Activated CD8-positive, alpha-beta T cell treated with anti-CD3 and anti-CD28 coated beads for 36 hours (primary cell): Measurements from ENCODE around the gene DRC3. TPM values are rescaled to one million over a fixed set of nuclear protein-coding genes. Genes with fewer than 3 reads are reported as not detected.

Experiments
- ATAC-seq: fragments of 200-7000 bp; cut with Tn5 transposase; one replicate; pipeline ENCODE4 v1.10.0; 2021; ENCODE audit warnings: mild to moderate bottlenecking, moderate library complexity
- CTCF ChIA-PET: fragments of 350-600 bp; sonication (Branson Sonifier 250); formaldehyde crosslinking; loops from one replicate; lab custom pipeline; 2021; ENCODE audit warnings: antibody characterized with exemption; lab: Charles Lee
- POLR2A ChIA-PET: fragments of 350-600 bp; sonication (Branson Sonifier 250); formaldehyde crosslinking; loops from one replicate; lab custom pipeline; 2021; ENCODE audit warnings: antibody characterized with exemption; lab: Charles Lee
- DNase-seq: peaks from one replicate; pipeline ENCODE4 v3.0.0-alpha.2; 2020
- H3K27ac Mint-ChIP-seq: one replicate; pipeline ENCODE4 v1.8.0; 2021; ENCODE audit warnings: mild to moderate bottlenecking, mixed read lengths
- H3K27me3 Mint-ChIP-seq: one replicate; pipeline ENCODE4 v1.8.0; 2021; ENCODE audit warnings: mixed read lengths
- H3K36me3 Mint-ChIP-seq: one replicate; pipeline ENCODE4 v1.8.0; 2021; ENCODE audit warnings: low read depth, mixed read lengths
- H3K4me1 Mint-ChIP-seq: one replicate; pipeline ENCODE4 v1.8.0; 2021; ENCODE audit warnings: low read depth, mixed read lengths
- H3K4me3 Mint-ChIP-seq: one replicate; pipeline ENCODE4 v1.8.0; 2021; ENCODE audit warnings: mild to moderate bottlenecking, moderate library complexity, mixed read lengths
- H3K9me3 Mint-ChIP-seq: one replicate; pipeline ENCODE4 v1.8.0; 2021; ENCODE audit warnings: mixed read lengths
- intact Hi-C: fragments of 100-400 bp; cut with micrococcal nuclease; formaldehyde crosslinking; loops from one replicate; pipeline ENCODE4 v1.10.0; 2022
- total RNA-seq, 2 experiments: library from RNA; stranded (reverse); gene quantifications; one replicate each; pipeline ENCODE4 v1.2.3, GENCODE V29; 2021
- TF ChIP-seq, protein P1 (sequence below): fragments of 200-600 bp; IDR thresholded peaks from one replicate; pipeline ENCODE4 v1.8.0; 2022; ENCODE audit warnings: antibody characterized with exemption, mild to moderate bottlenecking

DRC3 gene
- total RNA-seq, 2 experiments from 2014 or later, result 0.25 TPM; not detected in 1

DNA sequence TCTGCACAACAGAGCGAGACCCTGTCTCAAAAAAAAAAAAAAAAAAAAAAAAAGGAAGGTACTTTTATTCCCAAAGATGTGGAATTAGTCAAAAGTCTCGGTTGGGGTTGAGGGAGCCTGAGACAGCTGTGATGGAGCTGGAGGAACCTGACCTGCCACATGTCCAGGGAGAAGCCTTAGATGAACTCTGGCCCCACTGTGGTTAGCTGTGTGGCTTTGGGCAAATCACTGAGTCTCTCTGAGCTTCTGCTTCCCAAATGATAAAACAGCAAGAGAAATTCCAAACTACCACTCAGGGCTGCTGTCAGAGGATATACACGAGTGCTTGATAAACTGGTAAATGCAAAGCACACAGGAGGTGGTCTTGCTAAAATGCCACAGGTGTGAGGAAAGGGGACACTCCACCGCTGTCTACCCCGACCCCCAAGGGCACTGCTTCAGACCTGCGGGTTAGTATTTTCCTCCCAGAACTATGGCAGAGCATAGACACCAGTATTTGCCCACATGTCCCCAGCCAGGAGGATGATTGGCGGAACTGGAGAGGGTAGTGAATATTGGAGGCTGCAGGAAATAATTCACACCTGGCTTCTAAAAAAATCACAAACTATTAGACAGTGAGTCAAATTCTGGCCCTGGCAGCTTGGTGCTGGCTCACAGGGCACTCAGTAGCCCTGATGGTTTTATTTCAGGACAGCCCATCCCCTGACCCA is 14.7 kb downstream of the DRC3 start:
- Mint-ChIP-seq H3K4me3 (no peak overlapping the region), H3K27ac (no peak overlapping the region), H3K36me3 (no peaks in the 10 kb centered on the region), H3K9me3 (no peaks in the 10 kb centered on the region), H3K27me3 (no peaks in the 10 kb centered on the region), H3K4me1 (peaks cover 2% of the 10 kb centered on the region)
- intact Hi-C loops, result no loop called here
- DNase-seq (no peak), ATAC-seq (no peak)
- ChIA-PET CTCF (interaction anchor here (1.3 kb wide), 1 partner anchor 15 kb away, joined by 3 read pairs; the partner anchor contains the start of gene DRC3), POLR2A (no interaction called here)
- TF ChIP-seq, protein P1, sequence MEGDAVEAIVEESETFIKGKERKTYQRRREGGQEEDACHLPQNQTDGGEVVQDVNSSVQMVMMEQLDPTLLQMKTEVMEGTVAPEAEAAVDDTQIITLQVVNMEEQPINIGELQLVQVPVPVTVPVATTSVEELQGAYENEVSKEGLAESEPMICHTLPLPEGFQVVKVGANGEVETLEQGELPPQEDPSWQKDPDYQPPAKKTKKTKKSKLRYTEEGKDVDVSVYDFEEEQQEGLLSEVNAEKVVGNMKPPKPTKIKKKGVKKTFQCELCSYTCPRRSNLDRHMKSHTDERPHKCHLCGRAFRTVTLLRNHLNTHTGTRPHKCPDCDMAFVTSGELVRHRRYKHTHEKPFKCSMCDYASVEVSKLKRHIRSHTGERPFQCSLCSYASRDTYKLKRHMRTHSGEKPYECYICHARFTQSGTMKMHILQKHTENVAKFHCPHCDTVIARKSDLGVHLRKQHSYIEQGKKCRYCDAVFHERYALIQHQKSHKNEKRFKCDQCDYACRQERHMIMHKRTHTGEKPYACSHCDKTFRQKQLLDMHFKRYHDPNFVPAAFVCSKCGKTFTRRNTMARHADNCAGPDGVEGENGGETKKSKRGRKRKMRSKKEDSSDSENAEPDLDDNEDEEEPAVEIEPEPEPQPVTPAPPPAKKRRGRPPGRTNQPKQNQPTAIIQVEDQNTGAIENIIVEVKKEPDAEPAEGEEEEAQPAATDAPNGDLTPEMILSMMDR, result no peak

DNA sequence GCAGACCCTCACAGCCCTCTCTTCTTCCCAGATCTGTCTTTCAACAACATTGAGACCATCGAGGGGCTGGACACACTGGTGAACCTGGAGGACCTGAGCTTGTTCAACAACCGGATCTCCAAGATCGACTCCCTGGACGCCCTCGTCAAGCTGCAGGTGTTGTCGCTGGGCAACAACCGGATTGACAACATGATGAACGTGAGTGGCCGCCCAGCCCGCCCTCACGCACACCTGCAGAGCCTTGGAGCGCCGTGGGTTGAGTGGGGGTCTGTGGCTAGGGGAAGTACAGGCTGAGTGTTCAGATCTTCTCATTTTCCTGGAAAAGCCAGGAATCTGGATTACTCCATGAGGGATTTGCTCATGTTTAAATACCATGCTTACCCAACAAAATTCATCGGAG is 15.2 kb downstream of the DRC3 start:
- TF ChIP-seq, protein P1, result no peak
- ATAC-seq (no peak), DNase-seq (no peak)
- intact Hi-C loops, result no loop called here
- H3K27me3 Mint-ChIP-seq, result no peaks in the 10 kb centered on the region
- POLR2A ChIA-PET, result no interaction called here
- peaks cover 2% of the 10 kb centered on the region for H3K4me1 Mint-ChIP-seq
- no peak overlapping the region for H3K4me3 Mint-ChIP-seq
- no peaks in the 10 kb centered on the region for H3K36me3 Mint-ChIP-seq
- no peak overlapping the region for H3K27ac Mint-ChIP-seq
- CTCF ChIA-PET, result no interaction called here
- no peaks in the 10 kb centered on the region for H3K9me3 Mint-ChIP-seq

DNA sequence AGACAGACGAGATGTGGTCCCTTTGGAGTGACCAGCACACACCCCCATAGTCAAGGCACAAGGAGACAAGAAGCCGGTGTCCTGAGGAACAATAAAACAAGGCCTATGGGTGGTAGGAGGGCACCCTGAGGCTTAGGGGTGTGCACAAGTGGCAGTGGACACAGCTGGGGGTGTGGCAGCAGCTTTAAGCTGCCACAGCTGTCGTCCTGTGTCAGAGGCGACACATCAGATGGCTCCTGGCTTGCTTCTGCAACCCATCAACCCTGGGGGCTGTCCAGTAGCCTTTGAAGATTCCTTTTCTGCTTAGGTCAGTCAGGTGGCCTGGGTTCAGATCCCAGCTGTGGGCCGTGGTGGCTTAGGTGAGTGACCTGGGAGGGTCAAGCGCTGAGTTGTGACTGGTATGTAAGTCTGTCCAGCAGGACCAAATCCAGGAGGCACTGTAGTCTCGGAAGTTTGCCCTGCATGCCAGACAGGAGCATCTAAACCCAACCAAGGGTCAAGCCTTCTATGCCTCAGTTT is 15.8 kb downstream of the DRC3 start:
- no peaks in the 10 kb centered on the region for H3K27me3 Mint-ChIP-seq
- H3K9me3 Mint-ChIP-seq, result no peaks in the 10 kb centered on the region
- ATAC-seq (no peak), DNase-seq (no peak)
- ChIA-PET POLR2A (no interaction called here), CTCF (no interaction called here)
- intact Hi-C loops, result no loop called here
- H3K36me3 Mint-ChIP-seq, result no peaks in the 10 kb centered on the region
- no peak overlapping the region for H3K27ac Mint-ChIP-seq
- H3K4me1 Mint-ChIP-seq, result peaks cover 2% of the 10 kb centered on the region
- H3K4me3 Mint-ChIP-seq, result no peak overlapping the region
- TF ChIP-seq, protein P1, result no peak

DNA sequence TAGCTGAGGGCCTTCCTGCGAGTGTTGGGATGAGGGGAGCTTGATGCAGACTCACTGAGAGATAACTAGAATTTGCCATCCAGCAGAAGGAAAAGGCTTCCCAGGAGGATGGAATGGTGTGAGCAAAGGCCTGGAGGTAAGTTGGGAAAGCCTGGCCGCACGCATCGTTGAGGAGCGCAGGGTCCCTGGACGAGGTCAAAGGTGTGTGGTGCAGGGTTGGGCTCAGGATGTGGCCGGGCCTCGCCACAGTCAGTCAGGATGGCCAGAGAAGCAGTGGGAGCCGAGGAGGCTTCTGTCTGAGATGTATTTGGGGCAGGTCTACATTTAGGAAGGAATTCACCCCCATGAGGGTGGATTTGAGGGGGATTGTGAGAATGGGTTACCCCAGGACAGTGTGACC is 16.4 kb downstream of the DRC3 start:
- intact Hi-C loops, result no loop called here
- H3K36me3 Mint-ChIP-seq, result no peaks in the 10 kb centered on the region
- no peaks in the 10 kb centered on the region for H3K27me3 Mint-ChIP-seq
- H3K4me1 Mint-ChIP-seq, result peaks cover 2% of the 10 kb centered on the region
- H3K27ac Mint-ChIP-seq, result no peak overlapping the region
- TF ChIP-seq, protein P1, result no peak
- CTCF ChIA-PET, result no interaction called here
- POLR2A ChIA-PET, result no interaction called here
- DNase-seq (no peak), ATAC-seq (no peak)
- H3K4me3 Mint-ChIP-seq, result no peak overlapping the region
- no peaks in the 10 kb centered on the region for H3K9me3 Mint-ChIP-seq

DNA sequence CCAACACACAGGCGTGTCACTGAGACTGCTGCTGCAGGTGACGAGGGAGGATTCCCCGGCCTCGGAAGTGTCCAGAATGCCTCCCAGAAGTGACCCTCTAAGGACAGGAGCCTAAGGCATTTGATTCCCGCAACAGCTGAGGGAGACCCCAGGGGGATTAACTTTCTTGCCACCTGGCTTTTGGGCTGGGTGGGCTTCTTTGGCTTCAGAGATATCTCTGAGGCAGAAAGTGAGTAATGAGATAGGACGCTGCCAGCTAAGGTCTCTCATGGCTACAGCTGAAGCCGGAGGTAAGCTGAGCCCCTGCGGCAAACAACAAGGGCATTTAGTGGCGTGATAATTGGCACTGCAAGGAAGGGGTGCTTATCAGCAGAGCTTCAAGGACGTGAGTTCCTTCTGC is 17.0 kb downstream of the DRC3 start:
- Mint-ChIP-seq H3K27ac (no peak overlapping the region), H3K36me3 (no peaks in the 10 kb centered on the region), H3K9me3 (no peaks in the 10 kb centered on the region), H3K27me3 (no peaks in the 10 kb centered on the region), H3K4me3 (no peak overlapping the region), H3K4me1 (peaks cover 2% of the 10 kb centered on the region)
- CTCF ChIA-PET, result no interaction called here
- intact Hi-C loops, result no loop called here
- TF ChIP-seq, protein P1, result no peak
- no peak for DNase-seq
- ATAC-seq, result no peak
- POLR2A ChIA-PET, result no interaction called here
